MM.1S (cell line): Measurements from ENCODE around the gene BNC1.

ENCODE experiments used
- DNase-seq: peaks from one replicate; pipeline ENCODE4 v3.0.0-alpha.2; 2015
- H2AFZ ChIP-seq: fragments of 300-600 bp; sonication (generic); 2 replicates; pipeline ENCODE4 v1.6.0; 2016; ENCODE audit warnings: antibody characterized with exemption, low read length
- H3F3A ChIP-seq: fragments of 300-600 bp; sonication (generic); 2 replicates; pipeline ENCODE4 v1.6.1; 2016; ENCODE audit warnings: mild to moderate bottlenecking, antibody characterized with exemption, low read length, moderate library complexity, mixed read lengths; ENCODE audit not compliant: insufficient read depth
- H3K27ac ChIP-seq: fragments of 300-600 bp; sonication (generic); 2 replicates; pipeline ENCODE4 v1.5.1; 2016; ENCODE audit warnings: mild to moderate bottlenecking, low read length
- H3K27me3 ChIP-seq: fragments of 300-600 bp; sonication (generic); replicated peaks from 2 replicates; pipeline ENCODE4 v1.6.0; 2016; ENCODE audit warnings: low read length; ENCODE audit not compliant: insufficient read depth
- H3K36me3 ChIP-seq: fragments of 300-600 bp; sonication (generic); replicated peaks from 2 replicates; pipeline ENCODE4 v1.6.1; 2016; ENCODE audit warnings: mild to moderate bottlenecking, low read length, mixed read lengths; ENCODE audit not compliant: insufficient read depth
- H3K4me1 ChIP-seq: fragments of 300-600 bp; sonication (generic); 2 replicates; pipeline ENCODE4 v1.6.1; 2016; ENCODE audit warnings: low read length, mixed read lengths
- H3K4me2 ChIP-seq: fragments of 300-600 bp; sonication (generic); 2 replicates; pipeline ENCODE4 v1.6.0; 2016; ENCODE audit warnings: low read depth, low read length
- H3K4me3 ChIP-seq: fragments of 300-600 bp; sonication (generic); 2 replicates; pipeline ENCODE4 v1.5.1; 2016; ENCODE audit warnings: low read length, mixed read lengths
- H3K79me2 ChIP-seq: fragments of 300-600 bp; sonication (generic); 2 replicates; pipeline ENCODE4 v1.6.1; 2016; ENCODE audit warnings: mixed run types, low read length, mixed read lengths
- H3K9ac ChIP-seq: fragments of 300-600 bp; sonication (generic); 2 replicates; pipeline ENCODE4 v1.6.1; 2016; ENCODE audit warnings: low read length, mixed read lengths
- H3K9me2 ChIP-seq: fragments of 300-600 bp; sonication (generic); replicated peaks from 2 replicates; pipeline ENCODE4 v1.6.1; 2016; ENCODE audit warnings: mild to moderate bottlenecking, low read length, mixed read lengths; ENCODE audit not compliant: insufficient read depth
- H3K9me3 ChIP-seq: fragments of 300-600 bp; sonication (generic); replicated peaks from 2 replicates; pipeline ENCODE4 v1.6.1; 2016; ENCODE audit warnings: mild to moderate bottlenecking, low read length, mixed read lengths; ENCODE audit not compliant: insufficient read depth
- H4K20me1 ChIP-seq: fragments of 300-600 bp; sonication (generic); 2 replicates; pipeline ENCODE4 v1.6.1; 2016; ENCODE audit warnings: mild to moderate bottlenecking, low read length, moderate library complexity, mixed read lengths; ENCODE audit not compliant: insufficient read depth
- CTCF ChIP-seq: fragments of 300-600 bp; sonication (generic); IDR thresholded peaks from 2 replicates; pipeline ENCODE4 v1.5.1; 2016; ENCODE audit warnings: antibody characterized with exemption, low read length, mixed read lengths
- EZH2 ChIP-seq: fragments of 300-600 bp; sonication (generic); optimal IDR thresholded peaks from 2 replicates; pipeline ENCODE3; 2017; ENCODE audit warnings: low read depth, mild to moderate bottlenecking, antibody characterized with exemption, low read length, mixed read lengths
- EZH2phosphoT487 ChIP-seq: fragments of 300-600 bp; sonication (generic); IDR thresholded peaks from 2 replicates; pipeline ENCODE4 v1.6.1; 2018; ENCODE audit warnings: antibody characterized with exemption, low read length

Gene BNC1

GRCh38 chr15:83283813-83284558 lies 478 bp downstream of the BNC1 start:
- no peaks in the 10 kb centered on the region for H3K9me3 ChIP-seq
- H3K9me2 ChIP-seq = no peaks in the 10 kb centered on the region
- H3F3A ChIP-seq = no peaks in the 10 kb centered on the region
- H3K27ac ChIP-seq = no peak overlapping the region
- no peaks in the 10 kb centered on the region for H4K20me1 ChIP-seq
- no peaks in the 10 kb centered on the region for H3K4me1 ChIP-seq
- no peak overlapping the region for H3K9ac ChIP-seq
- no peak for DNase-seq
- H3K4me2 ChIP-seq = no peak overlapping the region
- no peaks in the 10 kb centered on the region for H3K27me3 ChIP-seq
- no peak overlapping the region for H3K4me3 ChIP-seq
- TF ChIP-seq EZH2 (no peak), EZH2phosphoT487 (no peak), CTCF (no peak)
- no peaks in the 10 kb centered on the region for H3K79me2 ChIP-seq
- H3K36me3 ChIP-seq = no peaks in the 10 kb centered on the region
- H2AFZ ChIP-seq = no peak overlapping the region

DNA sequence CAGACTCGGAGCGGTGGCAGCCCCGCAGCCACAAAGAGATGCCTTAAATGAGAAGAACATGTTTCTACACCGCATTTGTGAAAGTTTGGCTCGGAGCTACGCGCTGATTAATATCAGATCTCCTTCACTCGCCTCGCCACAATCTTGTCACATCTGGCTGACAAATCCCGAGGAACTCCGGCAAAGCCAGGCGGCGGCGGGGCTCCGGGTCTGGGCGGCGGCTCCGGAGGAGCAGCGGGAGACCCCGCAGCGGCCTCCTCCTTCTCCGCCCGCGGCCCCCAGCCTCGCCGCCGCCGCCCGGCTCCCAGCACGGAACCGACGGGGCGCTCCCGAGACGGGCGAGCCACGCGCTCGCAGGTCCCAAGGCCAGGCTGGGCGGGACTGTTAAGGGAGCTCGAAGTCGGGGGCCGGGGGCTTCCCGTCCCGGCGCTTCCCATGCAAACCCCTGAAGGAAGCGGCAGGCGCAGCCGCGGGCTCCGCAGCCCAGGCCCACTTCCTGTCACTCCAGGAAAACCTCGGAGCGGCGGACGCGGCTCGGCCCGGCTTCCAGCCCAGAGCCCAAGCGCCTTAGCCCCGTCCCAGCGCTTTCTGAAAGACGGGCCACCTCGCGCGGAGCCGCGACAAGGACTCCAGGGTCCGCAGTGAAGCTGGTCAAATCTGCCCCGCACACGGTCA lies 1.2 kb downstream of the BNC1 start:
- no peaks in the 10 kb centered on the region for H3K4me1 ChIP-seq
- H3F3A ChIP-seq = no peaks in the 10 kb centered on the region
- no peaks in the 10 kb centered on the region for H3K9me3 ChIP-seq
- H3K4me3 ChIP-seq = no peak overlapping the region
- DNase-seq = no peak
- no peak overlapping the region for H3K9ac ChIP-seq
- H4K20me1 ChIP-seq = no peaks in the 10 kb centered on the region
- no peaks in the 10 kb centered on the region for H3K9me2 ChIP-seq
- no peak overlapping the region for H3K4me2 ChIP-seq
- H3K27ac ChIP-seq = no peak overlapping the region
- H3K79me2 ChIP-seq = no peaks in the 10 kb centered on the region
- no peak overlapping the region for H2AFZ ChIP-seq
- H3K27me3 ChIP-seq = no peaks in the 10 kb centered on the region
- H3K36me3 ChIP-seq = no peaks in the 10 kb centered on the region
- TF ChIP-seq EZH2phosphoT487 (no peak), CTCF (no peak), EZH2 (no peak)

DNA sequence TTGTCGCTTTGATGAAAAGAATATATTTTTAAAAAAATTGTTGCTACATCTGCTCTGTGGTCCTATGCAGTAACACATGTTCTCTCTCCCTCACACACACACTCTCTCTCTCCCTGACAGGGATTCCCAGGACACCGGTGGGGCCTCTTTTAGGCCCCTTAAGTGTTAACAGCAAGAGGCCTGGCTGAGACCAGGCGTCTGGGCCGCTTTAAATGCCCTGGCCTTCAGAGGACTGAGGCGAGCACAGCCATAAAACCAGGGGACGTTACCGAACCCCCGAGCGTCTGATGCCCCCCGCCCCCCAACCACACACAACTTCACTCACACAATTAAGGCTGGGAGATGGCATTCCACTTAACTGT lies 1.7 kb downstream of the BNC1 start:
- TF ChIP-seq CTCF (no peak), EZH2 (no peak), EZH2phosphoT487 (no peak)
- Histone ChIP-seq H4K20me1 (no peaks in the 10 kb centered on the region), H2AFZ (no peak overlapping the region), H3K36me3 (no peaks in the 10 kb centered on the region), H3F3A (no peaks in the 10 kb centered on the region), H3K27me3 (no peaks in the 10 kb centered on the region), H3K9ac (no peak overlapping the region), H3K4me2 (no peak overlapping the region), H3K9me3 (no peaks in the 10 kb centered on the region), H3K79me2 (no peaks in the 10 kb centered on the region), H3K9me2 (no peaks in the 10 kb centered on the region), H3K4me1 (no peaks in the 10 kb centered on the region), H3K27ac (no peak overlapping the region), H3K4me3 (no peak overlapping the region)
- DNase-seq = no peak
